Myocyte (in vitro differentiated cells): ENCODE results near the gene FAM8A1. TPM values are rescaled to one million over a fixed set of nuclear protein-coding genes. Genes with fewer than 3 reads are reported as not detected.

Source experiments
- total RNA-seq: library from RNA; depleted of rRNA; stranded (reverse); fragments of >200 nt; gene quantifications from 2 replicates; pipeline ENCODE4 v1.2.3, GENCODE V29; 2014

The FAM8A1 gene
- total RNA-seq, 1 donor from 2014 or later, result 28.1 TPM

Other genes starting within 250 kb of the FAM8A1 start
- 187 and 262 TPM in 2 replicates for gene CAP2, start 206.7 kb upstream of the FAM8A1 start, total RNA-seq
- gene NUP153, start 106.6 kb downstream of the FAM8A1 start, total RNA-seq, result 31.0 and 32.5 TPM in 2 replicates